ENCODE data around the gene CCNB1.
A peak's percentile ranks its signal among the peaks of the same experiment; 100 is the strongest.
"Not testable (repeated sequence)": the region's sequence is repeated elsewhere in the genome, so short reads cannot be mapped to it uniquely, and the experiment has no call there.

Gene CCNB1

DNA sequence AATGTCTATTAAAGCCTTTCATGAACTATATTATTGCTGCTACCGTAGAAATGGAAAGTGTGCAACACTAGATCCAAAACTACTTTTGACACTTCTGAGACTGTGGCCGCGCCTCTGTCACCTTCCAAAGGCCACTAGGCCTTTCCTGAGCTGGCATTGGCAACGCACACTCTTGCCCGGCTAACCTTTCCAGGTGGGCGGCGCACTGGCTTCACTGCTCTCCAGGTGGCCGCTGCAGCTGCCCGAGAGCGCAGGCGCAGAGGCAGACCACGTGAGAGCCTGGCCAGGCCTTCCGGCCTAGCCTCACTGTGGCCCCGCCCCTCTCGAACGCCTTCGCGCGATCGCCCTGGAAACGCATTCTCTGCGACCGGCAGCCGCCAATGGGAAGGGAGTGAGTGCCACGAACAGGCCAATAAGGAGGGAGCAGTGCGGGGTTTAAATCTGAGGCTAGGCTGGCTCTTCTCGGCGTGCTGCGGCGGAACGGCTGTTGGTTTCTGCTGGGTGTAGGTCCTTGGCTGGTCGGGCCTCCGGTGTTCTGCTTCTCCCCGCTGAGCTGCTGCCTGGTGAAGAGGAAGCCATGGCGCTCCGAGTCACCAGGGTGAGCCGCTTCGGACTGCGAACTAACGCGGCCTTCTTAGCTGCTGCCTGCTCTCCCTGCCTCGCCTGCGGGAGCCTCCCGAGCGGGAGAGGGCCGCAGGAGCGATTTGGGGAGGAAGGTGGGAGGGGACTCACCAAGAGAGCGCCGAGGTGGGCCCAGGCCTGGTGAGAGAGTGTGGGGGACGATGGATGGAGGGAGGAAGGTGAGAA, at the start of gene CCNB1:
TSS of gene CCNB1 (plus strand) at position 465 of the 807 bp plus-strand sequence. CDS start at position 578, 113 bp downstream.
- DNase-seq (ENCODE audit: low read depth): peak; percentile 98

DNA sequence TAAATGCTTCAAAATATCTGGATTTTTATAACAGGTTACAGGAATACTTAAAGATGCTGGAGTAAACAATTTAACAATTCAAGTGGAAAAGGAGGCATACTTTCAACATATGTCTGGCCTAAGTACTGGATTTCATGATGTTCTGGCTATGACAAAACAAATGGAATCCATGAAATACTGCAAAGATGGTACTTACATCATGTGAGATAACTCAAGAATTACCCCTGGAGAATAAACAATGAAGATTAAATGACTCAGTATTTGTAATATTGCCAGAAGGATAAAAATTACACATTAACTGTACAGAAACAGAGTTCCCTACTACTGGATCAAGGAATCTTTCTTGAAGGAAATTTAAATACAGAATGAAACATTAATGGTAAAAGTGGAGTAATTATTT, 37.5 kb upstream of the CCNB1 start:
- DNase-seq (ENCODE audit: low read depth): peak; percentile 84

DNA sequence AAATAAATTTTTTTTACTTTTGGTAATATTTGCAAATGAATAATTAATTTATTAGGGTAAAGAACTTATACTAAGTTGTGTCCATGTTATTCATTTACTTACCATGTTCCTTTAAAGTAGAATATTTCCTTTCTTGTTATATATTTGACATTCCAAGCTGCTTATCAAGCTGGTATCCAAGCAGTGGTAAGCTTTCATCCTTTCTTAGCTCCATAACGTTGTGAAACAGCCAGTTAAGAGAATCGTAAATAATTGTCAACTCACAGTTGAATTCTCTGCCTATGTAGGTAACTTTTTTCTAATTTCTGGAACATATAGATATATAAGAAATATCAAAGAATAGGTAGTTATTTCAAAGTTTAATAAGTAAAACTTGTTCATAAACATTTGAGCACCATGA, 36.7 kb upstream of the CCNB1 start:
- no peak for DNase-seq (ENCODE audit: low read depth)

DNA sequence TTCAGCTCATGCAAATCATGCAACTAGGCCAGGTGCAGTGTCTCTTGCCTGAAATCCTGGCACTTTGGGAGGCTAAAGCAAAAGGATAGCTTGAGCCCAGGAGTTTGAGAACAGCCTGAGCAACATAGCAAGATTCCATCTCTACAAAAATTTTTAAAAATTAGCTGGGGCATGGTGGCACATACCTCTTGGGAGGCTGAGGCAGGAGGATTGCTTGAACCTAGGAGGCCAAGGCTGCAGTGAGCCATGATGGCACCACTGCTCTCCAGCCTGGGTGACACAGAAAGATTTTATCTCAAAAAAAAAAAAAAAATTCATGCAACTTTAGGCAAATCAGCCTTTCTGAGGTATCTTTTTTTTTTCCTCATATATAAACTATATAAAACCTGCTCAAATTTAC, 35.6 kb upstream of the CCNB1 start:
- DNase-seq (ENCODE audit: low read depth): no peak

DNA sequence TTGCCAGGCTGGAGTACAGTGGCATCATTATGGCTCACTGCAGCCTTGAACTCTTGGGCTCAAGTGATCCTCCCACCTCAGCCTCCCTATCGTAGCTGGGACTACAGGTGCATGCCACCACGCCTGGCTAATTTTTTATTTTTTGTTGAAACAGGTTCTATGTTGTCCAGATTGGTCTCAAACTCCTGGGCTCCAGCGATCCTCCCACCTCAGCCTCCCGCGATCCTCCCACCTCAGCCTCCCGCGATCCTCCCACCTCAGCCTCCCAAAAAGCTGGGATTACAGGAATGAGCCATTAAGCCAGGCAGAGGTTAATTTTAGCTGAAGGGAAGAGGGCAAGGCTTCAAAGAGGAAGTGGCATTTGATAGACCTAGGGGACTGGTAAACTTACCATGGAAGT, 32.8 kb upstream of the CCNB1 start:
- no peak for DNase-seq (ENCODE audit: low read depth)

DNA sequence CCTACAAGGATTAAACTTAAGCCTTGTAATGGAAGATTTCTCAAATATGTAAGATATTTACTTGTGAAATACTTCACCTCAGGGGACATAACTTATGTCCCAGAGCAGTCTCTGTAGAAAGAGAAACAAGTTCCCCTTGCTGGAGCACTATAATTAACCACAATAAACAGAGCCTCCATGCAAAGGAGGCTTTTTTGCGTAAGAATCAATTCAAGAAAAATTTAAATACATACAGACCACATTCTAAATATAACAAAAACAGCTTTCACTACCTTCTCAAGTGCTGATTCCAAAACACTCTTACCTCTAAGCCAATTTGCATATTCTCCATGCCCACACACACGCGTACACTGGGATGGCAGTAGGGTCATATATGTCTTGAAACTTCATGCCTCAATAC, 30.7 kb upstream of the CCNB1 start:
- DNase-seq (ENCODE audit: low read depth): no peak

DNA sequence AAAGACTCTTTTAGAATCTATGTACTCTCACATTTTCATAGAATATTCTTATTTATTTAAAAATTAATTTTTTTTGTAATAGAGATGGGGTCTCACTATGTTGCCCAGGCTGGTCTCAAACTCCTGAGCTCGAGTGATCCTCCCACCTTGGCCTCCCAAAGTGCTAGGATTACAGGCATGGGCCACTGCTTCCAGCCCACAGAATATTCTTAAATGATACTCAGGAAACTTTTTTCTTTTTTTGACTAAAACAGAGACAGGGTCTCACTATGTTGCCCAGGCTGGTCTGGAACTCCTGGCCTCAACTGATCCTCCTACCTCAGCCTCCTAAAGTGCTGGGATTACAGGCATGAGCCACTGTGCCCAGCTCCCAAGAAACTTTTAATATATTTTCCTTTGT, 29.7 kb upstream of the CCNB1 start:
- not testable (repeated sequence) for DNase-seq (ENCODE audit: low read depth)

DNA sequence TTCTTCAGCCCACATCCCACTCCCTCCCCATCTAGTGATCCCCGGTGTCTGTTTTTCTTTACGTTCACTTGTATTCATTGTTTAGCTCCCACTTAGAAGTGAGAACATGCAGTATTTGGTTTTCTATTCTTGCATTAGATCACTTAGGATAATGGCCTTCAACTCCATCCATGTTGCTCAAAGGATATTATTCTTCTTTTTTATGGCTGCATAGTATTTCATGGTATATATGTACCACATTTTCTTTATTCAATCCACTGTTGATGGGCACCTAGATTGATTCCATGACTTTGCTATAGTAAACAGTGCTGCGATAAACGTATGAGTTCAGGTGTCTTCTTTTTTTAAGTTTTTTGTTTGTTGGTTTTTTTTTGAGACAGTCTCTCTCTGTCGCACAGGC, 29.1 kb upstream of the CCNB1 start:
- no peak for DNase-seq (ENCODE audit: low read depth)

DNA sequence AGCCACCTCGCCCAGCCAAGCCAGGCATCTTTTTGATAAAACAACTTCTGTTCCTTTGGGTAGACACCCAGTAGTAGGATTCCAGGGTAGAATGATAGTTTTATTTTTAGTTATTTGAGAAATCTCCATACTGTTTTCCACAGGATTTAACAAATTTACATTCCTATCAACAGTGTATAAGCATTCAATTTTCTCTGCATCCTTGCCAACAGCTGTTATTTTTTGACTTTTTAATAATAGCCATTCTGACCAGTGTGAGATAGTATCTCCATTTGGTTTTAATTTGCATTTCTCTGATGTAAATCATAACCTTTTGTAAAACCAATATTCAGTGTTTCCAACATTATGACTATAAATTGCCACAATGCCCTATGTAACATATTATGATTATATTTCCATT, 28.2 kb upstream of the CCNB1 start:
- DNase-seq (ENCODE audit: low read depth): no peak

DNA sequence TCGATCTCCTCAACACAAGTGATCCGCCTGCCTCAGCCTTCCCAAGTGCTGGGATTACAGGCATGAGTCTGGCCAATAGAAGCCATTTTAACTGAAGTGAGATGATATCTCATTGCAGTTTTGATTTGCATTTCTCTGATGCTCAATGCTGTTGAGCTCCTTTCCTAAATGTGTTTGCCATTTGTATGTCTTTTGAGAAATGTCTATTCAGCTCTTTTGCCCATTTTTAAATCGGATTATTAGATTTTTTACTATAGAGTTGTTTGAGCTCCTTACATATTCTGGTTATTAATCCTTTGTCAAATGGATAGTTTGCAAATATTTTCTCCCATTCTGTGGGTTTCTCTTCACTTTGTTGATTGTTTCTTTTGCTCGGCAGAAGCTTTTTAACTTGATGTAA, 26.7 kb upstream of the CCNB1 start:
- DNase-seq (ENCODE audit: low read depth): not testable (repeated sequence)

DNA sequence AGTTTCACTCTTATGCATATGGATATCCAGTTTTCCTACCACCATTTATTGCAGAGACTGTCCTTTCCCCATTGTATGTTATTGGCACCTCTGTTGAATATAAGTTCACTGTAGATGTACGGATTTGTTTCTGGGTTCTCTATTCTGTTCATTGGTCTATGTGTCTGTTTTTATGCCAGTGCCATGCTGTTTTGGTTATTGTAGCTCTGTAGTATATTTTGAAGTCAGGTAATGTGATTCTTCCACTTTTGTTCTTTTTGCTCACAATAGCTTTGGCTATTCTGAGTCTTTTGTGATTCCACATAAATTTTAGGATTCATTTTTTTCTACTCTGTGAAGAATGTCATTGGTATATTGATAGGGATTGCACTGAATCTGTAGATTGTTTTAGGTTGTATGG, 26.1 kb upstream of the CCNB1 start:
- no peak for DNase-seq (ENCODE audit: low read depth)

DNA sequence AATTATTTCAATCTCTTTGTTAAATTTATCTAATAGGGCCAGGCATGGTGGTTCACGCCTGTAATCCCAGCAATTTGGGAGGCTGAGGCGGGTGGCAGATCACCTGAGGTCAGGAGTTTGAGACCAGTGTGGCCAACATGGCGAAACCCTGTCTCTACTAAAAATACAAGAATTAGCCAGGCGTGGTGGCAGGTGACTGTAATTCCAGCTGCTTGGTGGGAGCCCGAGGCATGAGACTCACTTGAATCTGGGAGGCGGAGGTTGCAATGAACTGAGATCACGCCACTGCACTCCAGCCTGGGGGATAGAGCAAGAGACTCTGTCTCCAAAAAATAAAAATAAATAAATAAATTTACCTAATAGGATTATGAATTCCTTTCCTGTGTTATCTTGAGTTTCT, 18.4 kb upstream of the CCNB1 start:
- DNase-seq (ENCODE audit: low read depth): not testable (repeated sequence)

DNA sequence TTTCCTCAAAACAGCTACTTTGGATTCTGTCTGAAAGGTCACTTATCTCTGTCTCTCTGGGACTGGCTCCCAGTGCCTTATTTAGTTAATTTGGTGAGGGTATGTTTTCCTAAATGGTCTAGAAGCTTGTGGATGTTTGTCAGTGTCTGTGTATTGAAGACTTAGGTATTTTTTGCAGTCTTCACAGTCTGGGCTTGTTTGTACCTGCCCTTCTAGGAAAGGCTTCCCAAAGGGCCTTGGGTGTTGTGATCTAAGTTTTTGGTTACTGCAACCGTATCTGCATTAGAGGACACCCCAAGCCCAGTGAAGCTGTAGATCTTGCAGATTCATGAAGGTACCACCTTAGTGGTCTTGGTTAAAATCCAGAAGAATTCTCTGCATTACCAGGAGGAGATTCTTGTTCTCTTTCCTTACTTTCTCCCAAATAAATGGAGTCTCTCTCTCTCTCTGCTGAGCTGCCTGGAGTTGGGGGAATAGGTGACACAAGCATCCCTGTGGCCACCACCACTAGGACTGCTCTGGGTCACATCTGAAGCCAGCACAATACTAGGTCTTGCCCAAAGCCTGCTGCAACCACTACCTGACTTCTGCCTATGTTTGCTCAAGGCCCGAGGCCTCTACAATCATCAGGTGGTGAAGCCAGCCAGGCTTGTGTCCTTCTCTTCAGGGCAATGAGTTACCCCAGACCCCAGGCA, 17.8 kb upstream of the CCNB1 start:
- DNase-seq (ENCODE audit: low read depth): no peak

DNA sequence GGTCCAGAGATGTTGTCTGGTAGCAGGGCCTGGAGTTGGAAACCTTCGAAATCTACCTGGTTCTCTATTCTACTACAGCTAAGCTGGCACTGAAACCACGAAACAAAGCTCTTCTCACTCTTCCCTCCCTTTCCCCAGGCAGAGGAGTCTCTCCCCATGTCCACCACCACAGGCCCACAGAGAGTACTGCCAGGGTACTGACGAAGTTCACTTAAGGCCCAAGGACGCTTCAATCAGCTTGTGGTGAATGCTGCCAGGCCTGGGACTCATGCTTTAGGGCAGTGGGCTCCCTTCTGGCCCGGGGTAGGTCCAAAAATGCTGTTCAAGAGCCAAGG, 17.3 kb upstream of the CCNB1 start:
- no peak for DNase-seq (ENCODE audit: low read depth)

DNA sequence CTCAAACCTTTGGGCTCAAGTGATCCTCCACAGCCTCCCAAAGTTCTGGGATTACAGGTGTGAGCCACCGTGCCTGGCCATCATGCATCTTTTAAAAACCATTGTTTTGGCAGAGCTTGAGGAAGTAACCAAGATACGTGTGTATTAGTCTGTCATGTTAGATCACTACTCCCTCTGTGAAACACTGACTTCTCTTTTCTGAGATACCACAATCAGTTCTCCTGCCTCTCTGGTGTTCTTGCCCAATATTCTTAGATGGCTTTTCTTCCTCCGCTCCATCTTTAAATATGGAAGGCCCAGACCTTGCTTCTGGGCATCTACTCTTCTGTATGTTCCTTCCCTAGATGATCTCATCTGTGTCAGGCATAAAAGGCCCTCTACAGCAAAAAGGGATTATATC, 14.2 kb upstream of the CCNB1 start:
- no peak for DNase-seq (ENCODE audit: low read depth)

DNA sequence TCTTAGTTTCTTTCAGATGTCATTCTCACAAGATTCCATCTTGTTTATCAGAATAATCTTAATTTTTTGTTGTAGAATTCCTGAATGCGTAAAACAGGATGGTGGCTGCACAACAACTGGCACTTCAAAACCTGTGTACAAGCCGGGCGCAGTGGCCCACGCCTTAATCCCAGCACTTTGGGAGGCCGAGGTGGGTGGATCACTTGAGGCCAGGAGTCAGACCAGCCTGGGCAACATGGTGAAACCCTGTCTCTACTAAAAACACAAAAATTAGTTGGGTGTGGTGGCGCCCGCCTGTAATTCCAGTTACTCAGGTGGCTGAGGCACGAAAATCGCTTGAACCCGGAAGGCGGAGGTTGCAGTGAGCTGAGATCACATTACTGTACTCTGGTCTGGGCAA, 10.5 kb upstream of the CCNB1 start:
- DNase-seq (ENCODE audit: low read depth): no peak

DNA sequence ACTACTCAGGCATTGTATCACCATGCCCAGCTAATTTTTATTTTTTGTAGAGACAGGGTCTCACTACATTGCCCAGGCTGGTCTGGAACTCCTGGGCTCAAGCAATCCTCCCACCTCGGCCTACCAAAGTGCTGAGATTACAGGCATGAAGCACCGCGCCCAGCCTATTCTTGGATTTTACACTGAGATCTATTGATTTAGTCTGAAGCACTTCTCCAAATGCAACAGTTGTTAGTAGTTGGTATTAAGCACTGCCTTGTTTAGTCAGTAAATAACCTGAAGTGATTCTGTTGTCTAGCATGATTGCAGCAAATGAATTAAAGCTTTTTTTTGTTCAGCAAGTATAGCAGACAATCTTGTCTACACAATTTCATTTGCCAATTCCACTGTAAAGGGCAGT, 8.9 kb upstream of the CCNB1 start:
- no peak for DNase-seq (ENCODE audit: low read depth)

DNA sequence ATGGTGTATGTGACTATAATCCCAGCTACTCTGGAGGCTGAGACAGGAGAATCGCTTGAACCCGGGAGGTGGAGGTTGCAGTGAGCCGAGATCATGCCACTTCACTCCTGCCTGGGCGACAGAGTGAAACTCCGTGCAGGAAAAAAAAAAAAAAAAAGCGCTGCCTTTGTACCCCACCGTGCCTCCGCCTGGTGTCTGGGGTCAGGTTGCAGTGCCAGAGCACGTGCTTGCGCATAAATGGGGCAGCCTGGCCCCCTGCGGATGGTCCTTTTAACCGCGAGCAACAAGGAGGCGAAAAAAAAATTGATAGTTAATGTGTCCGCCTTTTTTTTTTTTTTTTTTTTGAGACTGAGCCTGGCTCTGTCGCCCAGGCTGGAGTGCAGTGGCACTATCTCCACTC, 6.3 kb upstream of the CCNB1 start:
- DNase-seq (ENCODE audit: low read depth): no peak

DNA sequence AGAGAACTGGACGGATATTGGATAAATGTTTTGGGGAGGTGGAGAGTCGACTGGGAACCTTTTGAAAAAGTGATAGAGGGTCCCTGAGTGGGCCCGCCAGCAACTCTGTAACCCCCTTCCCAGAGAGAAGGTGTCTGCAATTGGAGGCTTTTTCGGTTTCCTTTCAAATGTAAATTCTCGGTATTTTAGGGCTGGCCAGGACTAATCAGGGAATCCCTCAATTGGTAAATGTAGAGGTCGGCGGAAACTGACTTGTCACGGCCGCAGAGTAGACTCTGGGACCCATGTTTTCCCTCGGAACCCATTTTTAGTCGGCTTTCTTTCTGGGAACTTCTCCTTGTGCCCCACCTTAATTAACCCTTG, 524 bp downstream of the CCNB1 start:
- DNase-seq (ENCODE audit: low read depth): peak; percentile 37

DNA sequence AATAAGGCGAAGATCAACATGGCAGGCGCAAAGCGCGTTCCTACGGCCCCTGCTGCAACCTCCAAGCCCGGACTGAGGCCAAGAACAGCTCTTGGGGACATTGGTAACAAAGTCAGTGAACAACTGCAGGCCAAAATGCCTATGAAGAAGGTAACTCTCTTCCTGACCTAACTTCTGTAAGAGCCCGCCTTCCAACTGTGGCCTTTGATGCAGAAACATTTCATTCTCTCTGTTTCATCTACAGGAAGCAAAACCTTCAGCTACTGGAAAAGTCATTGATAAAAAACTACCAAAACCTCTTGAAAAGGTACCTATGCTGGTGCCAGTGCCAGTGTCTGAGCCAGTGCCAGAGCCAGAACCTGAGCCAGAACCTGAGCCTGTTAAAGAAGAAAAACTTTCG, 979 bp downstream of the CCNB1 start:
- no peak for DNase-seq (ENCODE audit: low read depth)

DNA sequence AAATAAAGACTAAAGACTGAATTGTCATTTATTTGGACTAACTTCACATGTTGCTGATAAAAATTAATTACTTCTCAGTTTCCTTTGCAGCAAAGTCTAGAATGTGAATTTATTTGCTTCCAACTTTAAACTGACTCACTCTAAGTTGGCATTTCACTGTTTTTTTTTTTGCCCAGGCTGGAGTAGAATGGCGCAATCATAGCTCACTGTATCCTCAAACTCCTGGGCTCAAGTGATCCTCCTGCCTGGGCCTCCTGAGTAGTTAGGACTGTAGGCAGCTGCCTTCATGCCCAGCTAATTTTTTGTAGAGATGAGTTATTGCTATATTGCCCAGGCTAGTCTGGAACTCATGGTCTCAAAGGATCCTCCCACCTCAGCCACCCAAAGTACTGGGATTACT, 3.5 kb downstream of the CCNB1 start:
- peak; percentile 18 for DNase-seq (ENCODE audit: low read depth)

DNA sequence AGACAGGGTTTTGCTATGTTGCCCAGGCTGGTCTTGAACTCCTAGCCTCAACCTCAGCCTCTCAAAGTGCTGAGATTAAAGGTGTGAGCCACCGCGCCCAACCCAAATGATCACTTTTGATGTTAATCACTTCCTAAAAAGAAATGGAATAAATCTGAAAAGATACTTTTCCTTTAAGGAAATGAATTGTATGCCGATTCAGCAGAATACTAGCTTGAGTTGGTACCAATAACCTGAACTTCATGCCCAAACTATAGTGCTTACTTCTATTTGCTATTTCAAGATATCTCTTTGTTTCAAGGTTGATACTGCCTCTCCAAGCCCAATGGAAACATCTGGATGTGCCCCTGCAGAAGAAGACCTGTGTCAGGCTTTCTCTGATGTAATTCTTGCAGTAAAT, 4.0 kb downstream of the CCNB1 start:
- DNase-seq (ENCODE audit: low read depth): no peak

DNA sequence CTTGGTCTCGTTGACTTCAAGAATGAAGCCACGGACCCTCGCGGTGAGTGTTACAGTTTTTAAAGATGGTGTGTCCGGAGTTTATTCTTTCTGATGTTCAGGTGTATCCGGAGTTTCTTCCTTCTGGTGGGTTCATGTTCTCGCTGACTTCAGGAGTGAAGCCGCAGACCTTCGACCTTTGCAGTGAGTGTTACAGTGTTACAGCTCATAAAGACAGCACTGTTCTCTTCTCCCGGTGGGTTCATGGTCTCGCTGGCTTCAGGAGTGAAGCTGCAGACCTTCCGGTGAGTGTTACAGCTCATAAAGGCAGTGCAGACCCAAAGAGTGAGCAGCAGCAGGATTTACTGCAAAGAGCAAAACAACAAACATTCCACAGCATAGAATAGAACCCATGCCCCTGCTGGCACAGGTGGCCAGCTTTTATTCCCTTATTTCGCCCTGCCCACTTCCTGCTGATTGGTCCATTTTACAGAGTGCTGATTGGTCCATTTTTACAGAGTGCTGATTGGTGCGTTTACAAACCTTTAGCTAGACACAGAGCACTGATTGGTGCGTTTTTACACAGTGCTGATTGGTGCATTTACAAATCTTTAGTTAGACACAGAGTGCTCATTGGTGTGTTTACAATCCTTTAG, 14.8 kb downstream of the CCNB1 start:
- not testable (repeated sequence) for DNase-seq (ENCODE audit: low read depth)

DNA sequence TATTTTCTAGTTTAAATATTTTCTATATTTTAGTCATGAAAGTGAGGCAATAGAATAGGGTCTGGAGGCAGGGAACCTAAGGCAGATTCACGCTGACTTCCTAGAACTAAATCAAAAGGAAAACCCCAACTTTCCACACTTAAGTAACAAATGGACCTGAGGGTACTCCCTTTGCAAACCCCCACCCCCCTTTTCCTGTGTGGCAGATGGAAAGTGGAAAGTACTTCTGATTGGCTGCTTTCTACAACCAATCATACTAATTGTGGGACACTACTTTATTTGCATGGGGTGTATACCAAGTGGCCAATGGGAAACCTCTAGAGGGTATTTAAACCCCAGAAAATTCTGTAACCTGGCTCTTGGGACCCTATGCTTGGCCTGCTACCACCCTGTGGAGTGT, 17.7 kb downstream of the CCNB1 start:
- no peak for DNase-seq (ENCODE audit: low read depth)
